Measurements from ENCODE around the gene FLYWCH1. TPM values are rescaled to one million over a fixed set of nuclear protein-coding genes. Genes with fewer than 3 reads are reported as not detected.

The FLYWCH1 gene
- total and polyA plus RNA-seq, 2 of the 8 experiments (the other 6 are each of a cell fraction or from before 2014, with no cell fraction given): 12.4 to 23.5 TPM

GRCh38 chr16:2881783-2882649, 29.7 kb upstream of the FLYWCH1 start:
- Histone ChIP-seq H4K20me1 (replicated peaks in 1 of 2; ENCODE audit: control insufficient read depth in 1 of 2, insufficient read depth in 2 of 2, low read length in 2 of 2) (no peaks in the 10 kb centered on the region), H2AFZ (ENCODE audit: low read length) (no peak overlapping the region), H3K14ac (ENCODE audit: insufficient read length) (no peak overlapping the region), H2BK12ac (ENCODE audit: low read depth, low read length) (no peak overlapping the region), H3K9me3 (ENCODE audit: insufficient read depth in 2 of 2, low read depth in 1 of 2, low read length in 1 of 2) (no peaks in the 10 kb centered on the region), H4K5ac (ENCODE audit: insufficient read length, low read depth, low read length) (no peak overlapping the region), H3K79me2 (ENCODE audit: control insufficient read depth in 1 of 2, insufficient read depth in 2 of 2, low read length in 2 of 2) (no peaks in the 10 kb centered on the region), H3K9ac (replicated peaks in 1 of 4; ENCODE audit: extremely low read depth in 1 of 4, low read depth in 3 of 4, low read length in 3 of 4) (peak overlapping the region in 1 of 4 experiments; percentile 8; a peak in 1 of 7 replicates), H3K23ac (ENCODE audit: insufficient read length) (no peak overlapping the region), H2BK15ac (ENCODE audit: low read length) (no peak overlapping the region), H3K27ac (ENCODE audit: low read depth, low read length) (no peak overlapping the region), H3K23me2 (ENCODE audit: low read depth, low read length) (peaks cover 13% of the 10 kb centered on the region), H3K36me3 (ENCODE audit: control insufficient read depth in 2 of 4, insufficient read depth in 4 of 4, low read length in 3 of 4) (no peaks in the 10 kb centered on the region), H4K91ac (replicated peaks; ENCODE audit: insufficient read length, low read length) (no peak overlapping the region), H2BK5ac (ENCODE audit: low read depth, low read length) (no peak overlapping the region), H3K18ac (ENCODE audit: extremely low read depth, low read length) (no peak overlapping the region; the same call in 1 of the 2 replicates), H2AK5ac (ENCODE audit: low read depth, low read length) (no peak overlapping the region), H3K56ac (replicated peaks; ENCODE audit: insufficient read length, low read depth, low read length) (no peak overlapping the region), H2BK120ac (replicated peaks; ENCODE audit: low read depth, low read length) (no peak overlapping the region), H3K27me3 (replicated peaks in 1 of 4; ENCODE audit: control insufficient read depth in 3 of 4, extremely low read depth in 1 of 4, insufficient read depth in 3 of 4, low read length in 3 of 4) (no peaks in the 10 kb centered on the region; a peak in 1 of 7 replicates), H3K4me2 (ENCODE audit: insufficient read depth in 1 of 2, low read depth in 2 of 2, low read length in 2 of 2) (peak overlapping the region; percentile 83 to 90), H3K79me1 (ENCODE audit: low read depth, low read length) (no peaks in the 10 kb centered on the region), H4K8ac (ENCODE audit: extremely low read depth, insufficient read depth, low read length) (no peak overlapping the region), H3K4me1 (replicated peaks in 1 of 4; ENCODE audit: control insufficient read depth in 3 of 4, insufficient read depth in 4 of 4, low read length in 3 of 4) (peaks cover 0 to 1% (median 0%) of the 10 kb centered on the region in 4 experiments; a peak in 3 of 7 replicates), H3K4me3 (ENCODE audit: extremely low read depth in 1 of 4, insufficient read depth in 2 of 4, low read depth in 3 of 4, low read length in 4 of 4) (peak overlapping the region; percentile 81 to 89 (median 84)), H2BK20ac (ENCODE audit: low read length) (no peak overlapping the region), H3K4ac (replicated peaks; ENCODE audit: insufficient read length, low read depth, low read length) (no peak overlapping the region)
- DNase-seq (ENCODE audit: low read depth in 1 of 2, low spot score in 2 of 2): no peak
- peak; percentile 66 for TF ChIP-seq BACH1 (IDR thresholded peaks at IDR 0.05; ENCODE audit: low read length)
- TF ChIP-seq HDAC2 (IDR thresholded peaks at IDR 0.05; ENCODE audit: borderline replicate concordance in 1 of 2, low read depth in 2 of 2, low read length in 2 of 2): 0 out of 4 replicates have a peak, but pooled peaks of 1 of the 2 experiments have one; percentile 32
- TF ChIP-seq KDM4A (IDR thresholded peaks at IDR 0.05; ENCODE audit: low read depth, low read length, severe bottlenecking): peak; percentile 37
- TF ChIP-seq PHF8 (conservative IDR thresholded peaks at IDR 0.05; ENCODE audit: low read depth, low read length): 0 out of 2 replicates have a peak, but pooled peaks have one; percentile 6
- TF ChIP-seq RBBP5 (IDR thresholded peaks at IDR 0.05; ENCODE audit: borderline replicate concordance, low read depth, low read length): 0 out of 2 replicates have a peak, but pooled peaks have one; percentile 37
- no peak for TF ChIP-seq FOSL1 (IDR thresholded peaks at IDR 0.05; ENCODE audit: insufficient read depth, low read depth, low read length)
- 0 out of 4 replicates have a peak, but pooled peaks of 1 of the 2 experiments have one; percentile 33 for TF ChIP-seq SIN3A (conservative IDR thresholded peaks at IDR 0.05 in 1 of 2, IDR thresholded peaks at IDR 0.05 in 1 of 2; ENCODE audit: low read depth in 1 of 2, low read length in 2 of 2)
- no peak for TF ChIP-seq TCF12 (IDR thresholded peaks at IDR 0.05; ENCODE audit: low read depth, low read length)
- POLR2A ChIA-PET (ENCODE audit: partially characterized antibody): interaction anchor here (0.7 to 3.1 kb wide), 10 partner anchors 7 to 104 kb away, joined by 3 to 11 read pairs (median 4); partner anchors contain the start of gene PRSS22
- no peak for FAIRE-seq
- 25% methylated on average over 35 of the region's 52 CpGs; no CpG with 5 or more reads in 1 of the 2 experiments for WGBS, 2 experiments (ENCODE audit: extremely low coverage in 1 of 2, insufficient coverage in 1 of 2, insufficient read length in 1 of 2, insufficient replicate concordance in 2 of 2, low coverage in 1 of 2, low lambda C conversion rate in 2 of 2, missing lambda C conversion rate in 1 of 2)
- CTCF ChIA-PET (ENCODE audit: partially characterized antibody): interaction anchor here (0.7 to 3.1 kb wide), 13 partner anchors 9 to 79 kb away, joined by 3 to 10 read pairs (median 4); partner anchors contain the start of gene FLYWCH1

Data from H1 (cell line).